NCI-H146 treated with DMSO at 0.1 percent for 48 hours (cell line): ENCODE results near the gene ANO9.

Experiments used
- DNase-seq: peaks from one replicate; lab custom pipeline; 2025; ENCODE audit not compliant: unreplicated experiment; lab: John Stamatoyannopoulos, UW

Gene ANO9, protein sequence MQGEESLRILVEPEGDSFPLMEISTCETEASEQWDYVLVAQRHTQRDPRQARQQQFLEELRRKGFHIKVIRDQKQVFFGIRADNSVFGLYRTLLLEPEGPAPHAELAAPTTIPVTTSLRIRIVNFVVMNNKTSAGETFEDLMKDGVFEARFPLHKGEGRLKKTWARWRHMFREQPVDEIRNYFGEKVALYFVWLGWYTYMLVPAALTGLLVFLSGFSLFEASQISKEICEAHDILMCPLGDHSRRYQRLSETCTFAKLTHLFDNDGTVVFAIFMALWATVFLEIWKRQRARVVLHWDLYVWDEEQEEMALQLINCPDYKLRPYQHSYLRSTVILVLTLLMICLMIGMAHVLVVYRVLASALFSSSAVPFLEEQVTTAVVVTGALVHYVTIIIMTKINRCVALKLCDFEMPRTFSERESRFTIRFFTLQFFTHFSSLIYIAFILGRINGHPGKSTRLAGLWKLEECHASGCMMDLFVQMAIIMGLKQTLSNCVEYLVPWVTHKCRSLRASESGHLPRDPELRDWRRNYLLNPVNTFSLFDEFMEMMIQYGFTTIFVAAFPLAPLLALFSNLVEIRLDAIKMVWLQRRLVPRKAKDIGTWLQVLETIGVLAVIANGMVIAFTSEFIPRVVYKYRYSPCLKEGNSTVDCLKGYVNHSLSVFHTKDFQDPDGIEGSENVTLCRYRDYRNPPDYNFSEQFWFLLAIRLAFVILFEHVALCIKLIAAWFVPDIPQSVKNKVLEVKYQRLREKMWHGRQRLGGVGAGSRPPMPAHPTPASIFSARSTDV

DNA sequence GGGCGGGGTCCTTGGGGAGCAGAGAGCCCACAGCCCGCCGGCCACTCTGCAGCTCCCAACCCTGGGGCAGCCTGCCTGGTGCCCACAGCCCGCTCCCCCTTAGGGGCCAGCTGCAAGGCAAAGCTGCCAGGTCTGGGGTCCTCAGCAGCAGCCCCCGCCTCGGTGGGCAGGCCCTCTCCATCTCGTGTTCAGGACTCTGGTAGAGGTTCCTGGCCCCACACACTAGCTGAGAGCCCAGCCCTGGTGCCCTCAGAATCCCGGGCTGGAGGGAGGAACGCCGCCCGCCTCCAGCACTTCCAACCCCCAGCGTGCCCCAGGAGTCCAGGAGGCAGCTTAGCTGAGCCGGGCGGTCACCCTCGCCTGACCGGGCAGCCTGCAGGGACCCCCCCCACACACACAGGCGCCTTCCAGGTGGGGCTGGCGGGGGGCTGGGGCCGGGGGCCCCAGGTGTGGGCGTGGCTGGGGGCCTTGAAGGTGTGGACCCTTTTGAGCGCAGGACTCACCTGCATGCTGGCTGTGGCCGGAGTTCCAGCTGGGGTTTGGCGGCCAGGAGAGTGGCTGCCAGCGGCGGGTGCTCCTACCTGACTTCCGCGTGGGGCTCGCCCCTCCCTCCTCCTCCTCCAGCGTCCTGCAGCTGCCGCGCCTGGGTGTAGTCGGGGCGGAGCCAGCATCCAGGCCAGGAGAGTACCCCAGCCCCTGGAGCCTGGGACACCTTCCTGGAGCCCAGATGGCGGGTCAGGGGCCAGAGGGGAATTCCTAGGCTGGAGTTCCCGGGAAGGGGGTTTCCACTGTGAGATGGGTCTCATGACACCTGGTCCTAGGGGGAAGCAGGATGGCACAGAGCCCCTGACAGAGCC, at the start of gene ANO9:
Gene ANO9 (minus strand): TSS at position 594 of the 857 bp plus-strand sequence. CDS start 85 bp downstream, at position 509.
- peak; percentile 79 for DNase-seq

- DNase-seq, result no peak
These were observed 49.5 kb upstream of the ANO9 start for GRCh38 chr11:491358-491757.

DNA sequence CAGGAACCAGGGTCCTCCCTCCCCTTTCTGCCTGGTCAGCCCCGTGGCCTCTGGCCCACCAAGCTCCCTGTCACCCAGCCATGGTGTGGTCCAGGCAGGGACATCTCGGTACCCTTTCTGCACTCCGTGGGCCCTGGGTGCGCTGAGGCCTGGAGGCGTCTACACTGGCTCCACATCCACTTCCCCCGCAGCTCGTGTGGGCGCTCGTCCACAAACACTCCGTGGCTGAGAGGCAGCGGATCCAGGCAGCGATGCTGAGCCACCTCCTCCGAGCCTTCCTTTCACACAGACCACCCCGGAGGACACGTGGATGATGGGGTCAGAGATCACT, 49.1 kb upstream of the ANO9 start:
- no peak for DNase-seq

DNA sequence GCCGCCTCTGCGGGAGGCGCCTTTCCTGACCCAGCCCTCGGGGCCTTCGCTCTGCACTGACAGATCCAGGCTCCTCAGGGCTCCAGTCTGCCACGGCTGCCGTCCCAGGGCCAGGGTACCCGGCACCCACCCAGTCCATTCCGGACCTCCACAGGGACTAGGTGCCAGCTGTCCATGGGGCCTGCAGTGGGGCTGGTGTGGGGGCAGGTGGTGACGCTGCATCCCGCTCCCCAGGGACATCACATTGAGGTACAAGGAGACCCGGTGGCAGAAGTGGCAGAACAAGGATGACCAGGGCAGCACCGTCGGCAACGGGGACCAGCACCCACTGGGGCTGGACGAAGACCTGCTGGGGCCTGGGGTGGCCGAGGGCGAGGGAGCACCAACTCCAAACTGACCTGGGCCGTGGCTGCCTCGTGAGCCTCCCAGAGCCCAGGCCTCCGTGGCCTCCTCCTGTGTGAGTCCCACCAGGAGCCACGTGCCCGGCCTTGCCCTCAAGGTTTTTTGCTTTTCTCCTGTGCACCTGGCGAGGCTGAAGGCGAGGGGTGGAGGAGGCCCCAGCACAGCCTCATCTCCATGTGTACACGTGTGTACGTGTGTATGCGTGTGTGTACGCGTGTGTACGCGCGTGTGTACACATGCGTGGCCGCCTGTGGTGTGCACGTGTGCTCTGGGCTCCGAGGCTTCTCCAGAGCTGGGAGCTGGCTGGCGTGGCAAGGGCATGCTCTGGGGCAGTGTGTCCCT, 48.5 kb upstream of the ANO9 start:
- DNase-seq, result no peak

DNA sequence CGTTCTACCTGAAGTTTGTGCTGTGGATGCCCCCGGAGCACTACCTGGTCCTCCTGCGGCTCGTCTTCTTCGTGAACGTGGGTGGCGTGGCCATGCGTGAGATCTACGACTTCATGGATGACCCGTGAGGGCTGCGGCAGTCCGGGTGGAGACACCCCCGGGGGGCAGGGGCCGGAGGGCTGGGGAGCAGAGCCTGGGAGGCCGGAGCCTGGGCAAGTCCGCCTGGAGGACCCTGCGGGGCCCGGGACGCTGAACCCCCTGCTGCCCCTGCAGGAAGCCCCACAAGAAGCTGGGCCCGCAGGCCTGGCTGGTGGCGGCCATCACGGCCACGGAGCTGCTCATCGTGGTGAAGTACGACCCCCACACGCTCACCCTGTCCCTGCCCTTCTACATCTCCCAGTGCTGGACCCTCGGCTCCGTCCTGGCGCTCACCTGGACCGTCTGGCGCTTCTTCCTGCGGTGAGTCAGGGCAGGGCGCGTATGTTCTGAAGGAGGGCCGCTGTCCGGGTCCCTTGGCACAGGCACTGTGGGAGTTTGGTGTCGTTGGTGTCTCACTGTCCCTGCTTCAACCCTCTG, 47.9 kb upstream of the ANO9 start:
- DNase-seq, result no peak

DNA sequence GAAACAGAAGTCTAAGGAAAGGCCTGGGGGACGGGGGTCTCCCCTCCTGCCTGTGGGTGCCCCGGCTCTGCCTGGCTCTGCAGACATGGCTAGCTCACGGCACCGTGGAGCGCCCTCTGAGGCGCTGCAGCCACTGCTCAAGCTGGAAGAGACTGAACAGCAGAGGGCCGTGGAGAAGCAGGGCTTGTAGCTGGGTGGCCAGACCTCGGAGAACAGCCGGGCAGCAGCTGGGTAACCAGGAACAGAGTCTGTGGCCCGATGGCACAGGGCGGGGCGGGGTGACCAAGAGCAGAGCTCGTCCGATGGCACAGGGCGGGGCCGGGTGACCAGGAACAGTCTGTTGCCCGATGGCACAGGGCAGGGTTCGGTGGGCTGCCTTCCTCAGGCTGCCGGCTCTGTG, 47.2 kb upstream of the ANO9 start:
- DNase-seq, result no peak

DNA sequence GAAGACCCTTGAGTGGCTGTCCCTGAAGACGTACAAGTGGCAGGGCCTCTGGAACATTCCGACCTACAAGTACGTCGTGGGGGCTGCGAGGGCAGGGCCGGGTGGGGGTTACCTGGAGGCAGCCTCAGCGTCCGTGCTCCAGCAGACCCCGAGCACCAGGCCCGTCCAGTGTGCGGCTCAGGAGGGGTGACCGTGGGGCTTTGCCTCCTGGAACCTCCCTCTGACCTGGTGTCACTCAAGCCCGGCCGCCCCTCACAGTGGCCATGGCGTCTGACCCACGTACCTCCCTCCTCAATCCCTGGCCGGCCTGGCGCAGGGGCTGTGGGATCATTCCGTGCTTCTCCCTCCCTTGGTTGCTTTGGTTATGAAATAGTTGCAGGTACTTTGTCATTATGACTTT, 46.8 kb upstream of the ANO9 start:
- no peak for DNase-seq

DNA sequence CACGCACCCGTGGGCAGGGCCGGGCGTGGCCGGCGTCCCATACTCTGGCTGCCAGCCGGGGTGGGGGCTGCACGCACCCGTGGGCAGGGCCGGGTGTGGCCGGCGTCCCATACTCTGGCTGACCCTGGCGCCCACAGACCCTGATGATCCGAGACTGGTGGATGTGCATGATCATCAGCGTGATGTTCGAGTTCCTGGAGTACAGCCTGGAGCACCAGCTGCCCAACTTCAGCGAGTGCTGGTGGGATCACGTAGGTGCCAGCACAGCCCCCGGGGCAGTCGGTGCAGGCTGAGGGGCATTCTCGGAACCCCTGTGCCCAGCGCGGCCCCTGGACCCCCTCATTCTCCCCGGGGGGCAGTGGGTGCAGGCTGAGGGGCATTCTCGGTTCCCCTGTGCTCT, 46.3 kb upstream of the ANO9 start:
- no peak for DNase-seq

DNA sequence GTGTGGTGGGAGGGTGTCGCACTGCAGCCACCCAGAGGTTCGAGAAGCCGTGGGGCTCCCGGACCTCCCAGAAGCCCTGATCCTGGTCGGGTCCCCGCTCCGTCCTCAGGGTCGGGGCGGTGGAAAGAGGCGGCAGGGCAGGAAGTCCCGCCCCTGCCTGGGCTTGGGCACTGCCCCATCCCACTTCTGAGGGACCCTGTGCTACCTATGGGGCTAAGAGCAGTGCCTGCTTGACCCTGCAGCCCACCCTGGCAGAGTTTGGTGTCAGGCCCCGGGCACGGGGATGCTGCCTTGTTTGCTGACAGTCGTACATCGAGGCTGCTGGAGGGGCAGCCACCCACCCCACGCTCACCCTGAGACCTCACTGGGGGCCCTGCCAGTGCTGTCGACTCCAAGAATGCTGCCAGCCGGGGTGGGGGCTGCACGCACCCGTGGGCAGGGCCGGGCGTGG, 45.8 kb upstream of the ANO9 start:
- DNase-seq, result no peak

DNA sequence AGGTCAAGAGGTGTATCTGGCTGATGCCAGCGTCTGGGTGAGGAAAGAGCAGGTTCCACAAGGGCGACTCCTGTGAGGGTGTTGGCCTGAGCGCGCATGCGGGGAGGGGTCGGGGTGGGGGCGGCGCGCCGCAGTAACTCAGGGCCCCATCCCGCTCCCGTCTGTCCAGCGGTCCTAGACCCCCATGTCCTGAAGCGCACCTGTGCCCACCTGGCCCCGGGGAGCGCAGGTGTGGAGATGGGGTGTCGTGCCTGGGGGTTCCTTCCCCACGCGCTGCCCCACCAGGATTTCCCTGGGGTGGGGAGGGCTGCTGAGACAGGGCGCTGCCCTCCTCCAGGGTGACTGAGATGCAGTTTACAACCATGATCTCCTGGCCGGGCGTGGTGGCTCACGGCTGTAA, 44.4 kb upstream of the ANO9 start:
- no peak for DNase-seq

GRCh38 chr11:484616-485015, 42.8 kb upstream of the ANO9 start:
- DNase-seq, result no peak

GRCh38 chr11:479311-479710, 37.5 kb upstream of the ANO9 start:
- DNase-seq, result no peak

- no peak for DNase-seq
These were observed 35.4 kb upstream of the ANO9 start for GRCh38 chr11:477052-477715.

DNA sequence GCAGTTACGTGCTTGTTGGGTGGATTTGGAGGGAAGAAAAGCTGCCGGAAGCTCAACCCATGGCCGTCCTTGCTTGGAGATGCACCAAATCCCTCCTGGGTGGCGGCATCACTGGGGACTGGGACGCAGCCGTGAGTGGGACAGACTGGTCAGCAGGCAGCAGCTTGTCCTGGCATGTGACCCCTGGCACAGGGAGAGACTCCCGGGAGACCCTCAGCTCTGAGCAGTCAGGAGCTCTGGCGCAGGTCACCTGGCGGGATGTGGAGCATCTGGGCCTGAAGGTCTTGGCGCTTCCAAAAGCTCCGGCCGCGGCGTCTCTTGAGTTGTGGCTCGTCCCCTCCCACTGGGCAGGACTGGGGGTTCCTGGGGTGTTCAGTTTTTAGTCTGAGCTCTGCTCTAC, 34.6 kb upstream of the ANO9 start:
- no peak for DNase-seq

- no peak for DNase-seq
These were observed 34.1 kb upstream of the ANO9 start for GRCh38 chr11:475941-476340.

GRCh38 chr11:474914-475506, 33.2 kb upstream of the ANO9 start:
- no peak for DNase-seq

- no peak for DNase-seq
These were observed 32.4 kb upstream of the ANO9 start for GRCh38 chr11:473962-474785.

GRCh38 chr11:473415-473814, 31.6 kb upstream of the ANO9 start:
- DNase-seq, result no peak

DNA sequence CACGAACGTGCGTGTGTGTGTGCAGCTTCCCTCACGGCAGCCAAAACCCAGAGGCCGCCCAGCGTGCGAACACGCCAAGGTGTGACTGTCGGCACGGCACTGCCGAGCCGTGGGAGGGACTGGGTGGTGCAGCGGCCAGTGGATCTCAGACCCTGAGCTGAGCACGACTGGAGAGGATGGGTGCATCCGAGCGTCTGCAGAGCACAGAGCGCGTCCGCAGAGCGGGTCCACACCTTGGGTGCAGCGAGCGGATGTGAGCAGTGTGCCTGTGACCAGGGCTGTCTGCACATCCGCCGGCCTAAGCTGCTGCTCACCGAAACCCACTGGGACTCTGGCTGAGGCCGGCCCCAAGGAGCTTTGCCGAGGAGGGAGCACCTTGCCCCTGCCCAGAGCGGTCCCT, 31.0 kb upstream of the ANO9 start:
- no peak for DNase-seq
